DND-41 (cell line): Measurements from ENCODE around the gene BBS1.

Experiments
- CTCF ChIP-seq: IDR thresholded peaks from 2 replicates; pipeline ENCODE4 v1.5.1; 2012; ENCODE audit warnings: borderline replicate concordance, low read length, moderate library complexity, mild to moderate bottlenecking; ENCODE audit not compliant: poor library complexity, severe bottlenecking; ENCODE audit errors: extremely low read depth
- EZH2 ChIP-seq: IDR thresholded peaks from 3 replicates; pipeline ENCODE4 v1.6.1; 2012; ENCODE audit warnings: borderline replicate concordance, low read depth, mild to moderate bottlenecking, moderate library complexity, low read length, inconsistent platforms; ENCODE audit not compliant: severe bottlenecking

GRCh38 chr11:66529655-66530054, 19.2 kb downstream of the BBS1 start:
- no peak for TF ChIP-seq CTCF
- no peak for TF ChIP-seq EZH2
